NCI-H1417 treated with DMSO at 0.1 percent for 48 hours (cell line): ENCODE results near the gene CHD6.

Source experiments
- DNase-seq: peaks from one replicate; lab custom pipeline; 2025; lab: John Stamatoyannopoulos, UW

Gene CHD6

DNA sequence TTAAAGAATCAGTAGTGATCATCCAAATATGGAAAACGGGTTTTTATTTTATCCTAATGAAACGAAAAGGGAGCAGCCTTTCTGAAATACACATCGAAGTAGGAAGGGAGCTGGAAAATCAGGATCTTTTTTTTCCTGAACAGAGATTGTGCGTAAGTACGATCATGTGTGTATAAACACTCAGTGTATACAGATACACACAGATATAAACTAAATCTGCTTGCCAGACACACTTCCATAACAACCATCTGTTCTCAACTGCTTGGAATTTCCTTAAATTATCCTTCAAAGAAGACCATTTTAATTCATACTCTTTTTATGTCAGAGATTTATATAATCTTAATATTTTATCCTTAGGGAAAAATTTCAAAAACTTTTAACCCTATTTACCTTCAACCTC is 110.7 kb downstream of the CHD6 start:
- no peak for DNase-seq

DNA sequence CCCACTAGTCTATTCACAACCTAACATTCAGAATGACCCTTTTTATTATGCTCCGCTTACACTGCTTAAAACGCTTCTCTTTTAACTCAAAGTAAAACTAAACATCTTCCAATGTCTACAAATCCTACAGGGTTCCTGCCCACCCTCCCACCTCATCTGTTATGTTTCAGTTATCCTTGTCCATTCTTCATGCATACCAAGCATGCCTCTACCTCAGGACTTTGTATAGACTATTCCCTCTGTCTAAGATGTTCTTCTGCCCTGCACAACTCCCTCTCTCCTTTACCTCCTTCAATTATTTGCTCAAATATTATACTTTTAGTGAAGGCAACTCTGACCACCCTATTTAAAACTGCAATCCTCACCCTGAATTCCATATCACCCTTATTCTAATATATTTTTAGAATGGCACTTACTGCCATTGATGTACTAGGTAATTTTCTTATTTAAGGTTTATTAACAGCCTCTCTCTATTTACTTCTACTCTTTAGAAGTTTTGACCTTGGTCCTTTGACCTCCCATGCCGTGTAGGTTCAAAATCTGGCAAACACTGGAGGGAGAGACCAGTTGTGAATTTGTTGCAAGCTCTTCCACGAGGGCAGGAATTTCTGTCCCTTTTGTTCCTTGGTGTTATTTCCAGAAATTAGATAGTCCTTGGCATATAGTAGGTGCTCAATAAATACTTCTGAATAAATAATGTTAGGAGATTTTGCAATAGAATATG is 111.8 kb downstream of the CHD6 start:
- no peak for DNase-seq

DNA sequence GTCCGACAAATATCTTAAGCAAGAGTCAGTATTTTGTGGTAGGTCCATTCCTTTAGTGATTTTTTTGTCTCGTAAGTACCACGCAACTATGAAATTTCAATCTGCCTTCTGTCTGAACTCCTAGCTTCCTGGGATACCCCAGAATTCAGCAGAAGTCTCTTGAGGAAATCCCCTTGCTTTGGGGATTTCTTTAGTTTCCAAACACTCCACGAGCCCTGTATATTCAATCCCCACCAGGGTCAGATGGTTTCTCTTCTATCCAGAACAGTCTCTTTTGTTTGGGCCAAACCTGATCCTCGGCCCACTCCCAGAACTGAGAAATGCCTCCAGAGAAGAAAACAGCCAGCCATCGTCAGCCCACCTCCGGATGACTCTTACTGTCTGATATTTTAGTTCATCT is 113.0 kb downstream of the CHD6 start:
- DNase-seq: no peak

DNA sequence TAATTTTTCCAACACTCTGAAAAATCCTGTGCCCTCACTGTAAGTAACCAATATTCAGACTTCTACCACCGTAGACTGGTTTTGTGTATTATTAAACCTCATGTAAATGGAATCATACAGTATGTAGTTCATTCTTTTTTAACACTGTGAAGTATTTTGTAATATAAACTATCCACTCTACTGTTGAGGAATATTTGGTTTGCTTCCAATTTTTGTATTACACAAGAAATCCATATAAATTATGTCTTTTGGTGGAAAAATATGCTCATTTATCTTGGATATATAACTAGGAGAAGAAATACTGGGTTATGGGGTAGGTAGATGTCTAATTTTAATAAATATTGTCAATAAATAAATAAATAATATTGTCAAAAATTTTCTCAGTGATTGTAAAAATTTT is 116.8 kb downstream of the CHD6 start:
- no peak for DNase-seq

DNA sequence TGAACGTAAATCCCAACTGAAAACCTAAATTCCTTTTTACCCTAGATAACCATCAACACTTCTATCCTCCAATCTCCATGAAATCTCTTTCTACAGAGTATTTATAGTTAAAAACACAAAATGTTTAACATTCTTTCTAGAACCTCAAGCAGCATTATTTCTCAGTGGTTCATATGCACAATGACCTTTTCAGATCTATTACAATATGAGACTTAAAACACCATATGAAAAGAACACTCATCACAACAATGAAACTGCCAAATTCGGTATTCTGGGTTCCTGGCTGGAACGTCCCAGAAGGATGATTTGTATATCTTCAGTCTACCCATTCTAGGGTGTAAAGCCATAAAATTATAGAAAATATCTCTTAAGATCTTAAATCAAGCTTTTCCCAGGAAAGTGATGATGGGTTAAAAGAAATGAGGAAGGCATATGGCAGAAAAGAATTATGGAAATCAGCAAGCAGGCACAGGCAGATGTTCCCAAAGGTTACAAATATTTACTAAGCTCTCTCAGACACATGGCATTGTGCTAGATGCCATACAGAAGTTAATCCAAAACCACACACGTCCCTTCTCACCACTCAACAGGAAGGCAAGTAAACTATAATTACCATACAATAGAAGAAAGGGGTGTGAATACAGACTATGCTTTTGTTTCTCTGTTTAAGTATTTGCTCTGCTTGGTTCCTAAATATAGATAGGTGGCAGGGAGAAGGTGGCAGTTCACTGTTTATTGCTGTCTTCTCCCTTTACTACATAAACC is 118.0 kb downstream of the CHD6 start:
- no peak for DNase-seq

DNA sequence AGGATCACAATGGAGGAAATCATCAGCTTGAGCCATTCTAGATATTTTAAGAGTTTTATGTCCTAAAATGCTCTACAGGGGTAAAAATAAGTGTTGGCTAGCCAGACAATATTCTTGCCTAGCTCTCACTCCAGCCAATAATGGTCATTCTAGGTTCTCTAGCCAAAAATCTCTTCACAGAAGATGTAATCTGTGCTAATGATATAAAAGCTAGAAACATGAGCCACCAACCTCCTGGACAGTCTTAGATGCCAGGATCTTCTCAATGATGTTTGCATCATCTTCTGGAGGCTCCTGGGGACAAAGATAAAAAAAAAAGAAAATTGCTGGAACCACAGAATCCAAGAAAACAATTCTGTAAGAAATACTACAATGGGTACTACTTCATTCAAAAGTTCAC is 119.1 kb downstream of the CHD6 start:
- DNase-seq: no peak

DNA sequence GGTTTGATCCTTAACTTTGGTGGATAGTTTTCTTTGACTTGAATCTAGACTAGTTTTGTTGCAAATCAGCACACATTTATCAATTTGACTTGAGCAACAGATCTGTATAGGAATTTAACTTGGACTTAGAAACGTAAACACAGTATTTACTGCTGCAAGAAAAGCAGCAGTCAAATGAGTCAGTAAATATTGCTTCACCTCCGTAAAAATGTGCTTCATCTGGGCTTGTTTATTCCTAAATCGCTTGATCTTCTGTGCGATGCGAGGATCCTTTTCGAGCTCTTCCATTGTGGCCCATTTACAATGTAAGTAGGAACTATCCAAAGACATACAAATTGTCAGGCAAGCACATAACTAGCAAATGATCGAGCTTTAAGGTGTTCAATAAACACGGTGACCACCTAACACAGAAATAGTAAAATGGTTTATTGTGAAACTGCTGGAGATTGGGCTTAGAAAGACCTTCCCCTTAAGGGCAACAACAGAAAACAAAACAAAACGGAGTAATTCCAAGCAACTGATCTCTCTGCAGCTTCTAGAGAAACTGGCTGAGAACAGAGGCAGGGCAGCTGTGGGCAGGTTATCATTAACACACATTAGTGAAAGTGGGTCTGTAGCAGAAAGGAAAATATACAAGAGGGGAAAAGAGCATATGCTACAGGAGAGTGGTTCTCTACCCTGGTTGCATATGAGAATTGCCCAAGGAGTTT is 120.8 kb downstream of the CHD6 start:
- no peak for DNase-seq

DNA sequence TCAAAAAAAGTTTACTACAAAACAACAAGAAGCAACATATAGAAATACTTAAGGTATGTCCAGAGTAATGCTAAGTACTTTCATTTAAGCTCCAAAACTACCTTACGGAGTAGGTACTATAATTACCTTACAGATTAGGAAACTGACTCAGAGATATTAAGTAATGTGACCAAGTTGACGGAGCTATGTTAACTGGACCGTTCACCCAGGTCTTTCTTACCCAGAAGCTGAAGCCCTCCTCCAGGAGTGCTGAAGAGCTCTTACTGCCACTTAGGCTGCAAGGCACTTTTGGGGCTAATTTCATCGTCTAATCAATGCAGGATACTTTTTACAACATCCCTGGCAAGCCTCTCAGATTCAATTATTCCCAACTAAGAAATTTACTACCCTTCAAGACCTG is 123.7 kb downstream of the CHD6 start:
- DNase-seq: no peak

DNA sequence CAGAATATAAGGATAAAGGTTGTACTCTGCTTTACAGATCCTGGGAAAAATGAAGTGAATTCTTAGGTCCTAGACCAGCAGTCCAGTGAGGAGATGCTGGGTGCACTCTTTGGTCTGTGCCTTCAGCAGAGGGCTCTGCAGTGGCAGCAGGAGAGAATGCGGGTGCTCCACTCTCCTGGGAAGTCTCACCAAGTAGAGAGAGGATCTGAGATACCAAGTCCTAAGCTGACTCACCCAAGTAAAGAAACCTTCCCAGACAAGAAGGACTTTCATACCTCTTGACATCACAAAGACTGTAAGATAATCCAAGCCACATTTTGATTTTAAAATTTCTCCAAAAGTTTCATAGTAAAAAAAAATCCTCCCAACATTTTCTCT is 134.6 kb downstream of the CHD6 start:
- no peak for DNase-seq

DNA sequence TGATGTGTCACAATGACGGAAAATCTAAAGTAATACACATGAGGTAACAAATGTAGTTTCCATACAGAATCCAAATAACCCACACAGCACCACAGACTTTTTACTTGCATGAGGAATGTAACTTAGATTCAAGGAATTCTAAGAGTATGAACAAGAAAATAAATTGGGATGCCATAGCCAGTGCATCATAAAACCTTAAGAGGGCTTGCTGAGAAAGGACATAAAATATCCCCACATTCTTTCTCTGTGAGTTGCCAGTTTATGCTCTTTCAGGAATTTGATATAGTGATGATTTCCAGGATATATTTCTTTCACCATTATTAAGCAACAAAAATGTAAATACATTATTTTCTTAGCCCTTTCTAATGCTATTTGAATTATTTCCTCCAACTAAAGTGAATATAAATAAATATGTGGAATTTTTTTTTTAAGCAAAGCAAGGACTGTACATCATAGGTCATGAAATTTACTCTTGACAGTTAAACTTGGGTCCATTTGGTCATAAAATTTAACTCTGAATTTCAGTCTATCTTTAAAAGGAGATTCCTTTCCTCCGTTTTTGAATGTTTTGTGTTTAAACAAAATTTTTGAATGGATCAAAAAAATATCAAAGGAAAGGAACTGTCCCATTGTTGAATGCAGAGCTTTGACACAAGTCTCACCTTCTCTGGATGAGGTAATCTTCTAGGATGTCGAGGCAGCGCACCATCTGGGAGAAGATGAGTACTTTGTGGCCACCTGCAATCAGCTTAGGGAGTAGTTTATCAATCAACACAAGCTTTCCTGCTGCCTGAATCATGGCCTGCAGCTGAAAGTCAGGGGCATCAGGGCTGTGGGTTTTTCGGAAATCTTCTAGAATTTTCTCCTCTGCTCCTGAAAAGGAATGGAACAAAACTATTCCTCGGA is 135.3 kb downstream of the CHD6 start:
- no peak for DNase-seq

DNA sequence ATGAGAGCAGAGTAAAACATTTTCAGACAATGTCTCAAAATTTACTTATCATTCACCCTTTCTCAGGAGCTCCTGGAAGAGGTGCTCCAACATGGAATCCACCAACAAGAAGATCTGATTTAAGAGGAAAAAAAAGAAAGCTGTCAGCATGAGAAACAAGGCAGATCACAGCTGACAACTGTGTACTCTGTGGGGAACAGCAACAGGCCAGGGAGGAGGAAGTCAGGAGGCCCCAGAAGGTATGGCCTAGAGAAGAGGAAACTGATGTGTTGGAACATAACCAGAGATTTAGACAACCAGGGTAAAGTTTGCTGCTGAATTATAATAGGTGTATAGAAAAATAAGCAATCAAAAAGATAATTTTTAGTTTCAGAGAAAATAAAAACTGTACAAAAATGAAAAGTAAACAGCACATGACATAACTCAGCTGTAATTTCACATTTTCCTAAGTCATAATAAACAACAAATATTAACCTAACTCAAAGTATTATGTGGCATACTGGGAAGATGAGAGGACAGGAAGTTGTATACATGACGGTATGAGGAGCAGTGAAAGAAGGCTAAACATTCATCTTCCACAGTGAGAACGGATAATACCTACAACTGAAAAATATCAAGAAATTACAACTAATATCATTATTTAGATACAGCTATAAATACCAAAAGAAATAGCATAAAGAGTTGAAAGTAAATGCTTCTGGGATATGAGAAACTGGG is 138.0 kb downstream of the CHD6 start:
- DNase-seq: no peak

DNA sequence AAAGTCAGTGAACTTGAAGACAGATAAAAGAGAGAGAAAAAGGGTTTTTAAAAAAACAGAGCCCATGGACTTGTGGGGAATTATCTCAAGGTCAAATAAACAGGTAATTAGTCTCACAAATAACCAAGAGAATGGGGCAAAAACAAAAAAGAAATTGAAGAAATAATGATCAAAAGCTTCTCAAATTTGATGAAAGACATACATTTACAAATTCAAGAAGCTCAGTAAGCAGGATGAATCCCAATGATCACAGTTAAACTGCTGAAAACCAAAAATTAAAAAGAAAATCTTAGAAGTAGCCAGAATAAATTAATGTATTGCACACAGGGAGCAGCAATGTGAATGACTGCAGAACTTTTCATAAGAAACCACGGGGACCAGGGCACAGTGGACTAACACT is 139.1 kb downstream of the CHD6 start:
- no peak for DNase-seq

DNA sequence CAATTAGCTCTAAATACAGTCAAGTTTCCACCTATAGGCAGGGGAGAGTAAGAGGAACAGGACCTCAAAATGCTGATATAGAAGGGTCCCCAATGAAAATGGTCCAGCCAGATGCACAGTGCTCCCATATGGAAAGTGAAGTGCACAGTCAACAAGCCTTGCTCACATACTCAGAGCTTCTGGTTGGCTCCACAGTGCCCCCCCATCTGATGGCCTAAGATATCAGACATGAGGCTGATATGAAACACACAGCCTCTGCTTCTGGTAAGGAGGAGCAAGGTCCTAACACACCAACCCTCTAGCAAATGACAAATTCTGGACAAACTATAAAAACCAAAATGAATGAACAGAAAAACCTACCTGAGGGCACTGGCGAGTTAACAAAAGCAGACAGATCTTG is 140.2 kb downstream of the CHD6 start:
- DNase-seq: no peak

DNA sequence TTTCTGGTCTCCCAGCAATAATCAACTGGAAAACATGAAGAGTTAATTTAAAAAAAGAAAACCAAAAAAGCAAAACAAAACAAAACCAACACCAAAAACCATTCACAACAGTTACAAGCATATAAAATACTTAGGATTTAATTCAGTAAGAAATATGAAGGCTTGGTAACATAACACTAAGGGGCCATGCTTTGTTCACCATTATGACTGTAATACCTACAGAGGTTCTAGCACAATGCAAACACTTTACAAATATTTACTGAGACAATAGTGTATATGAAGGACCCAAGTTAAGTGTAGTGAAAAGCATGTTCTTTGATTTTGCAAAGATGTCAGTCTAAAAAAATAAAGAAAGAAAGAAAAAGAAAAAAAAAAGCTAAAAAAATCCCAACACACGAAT is 141.7 kb downstream of the CHD6 start:
- DNase-seq: no peak

DNA sequence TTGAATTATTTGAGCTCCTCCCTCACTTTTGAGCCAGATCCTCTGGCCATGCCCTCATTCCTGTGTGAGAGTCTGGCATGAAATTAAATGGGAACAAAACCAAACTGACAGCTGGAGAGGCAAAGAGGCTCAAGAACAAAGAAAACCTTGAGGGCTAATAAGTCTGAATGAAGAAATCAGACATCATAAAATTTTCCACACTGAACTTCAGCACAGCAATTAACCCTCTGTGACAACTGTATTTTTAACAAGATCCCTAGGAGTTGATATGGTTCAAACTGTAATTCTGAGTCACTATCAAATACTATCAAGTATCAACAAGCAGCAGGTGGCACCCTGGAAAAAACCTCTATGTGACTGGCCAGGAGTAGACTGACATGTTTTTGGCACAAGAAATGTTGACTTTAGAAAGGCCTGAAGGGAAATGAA is 142.2 kb downstream of the CHD6 start:
- DNase-seq: peak; percentile 53

DNA sequence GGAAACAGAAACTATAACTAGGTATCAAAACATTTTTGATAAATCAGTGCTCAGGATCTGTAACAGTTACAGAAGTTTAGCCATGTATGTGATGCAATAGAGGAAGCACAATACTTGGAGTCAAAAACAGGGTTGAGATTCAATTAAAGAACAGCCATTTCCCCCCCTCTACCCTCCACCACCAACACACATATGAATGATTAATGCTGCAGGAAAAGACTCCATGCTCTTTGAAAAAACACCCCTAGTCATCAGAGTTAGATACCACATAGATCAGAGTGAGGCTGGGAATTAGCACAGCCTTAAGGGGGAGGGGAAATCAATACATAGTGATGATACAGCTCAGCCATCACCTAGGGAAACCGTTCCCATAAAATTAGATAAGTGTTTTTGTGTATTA is 142.7 kb downstream of the CHD6 start:
- no peak for DNase-seq

DNA sequence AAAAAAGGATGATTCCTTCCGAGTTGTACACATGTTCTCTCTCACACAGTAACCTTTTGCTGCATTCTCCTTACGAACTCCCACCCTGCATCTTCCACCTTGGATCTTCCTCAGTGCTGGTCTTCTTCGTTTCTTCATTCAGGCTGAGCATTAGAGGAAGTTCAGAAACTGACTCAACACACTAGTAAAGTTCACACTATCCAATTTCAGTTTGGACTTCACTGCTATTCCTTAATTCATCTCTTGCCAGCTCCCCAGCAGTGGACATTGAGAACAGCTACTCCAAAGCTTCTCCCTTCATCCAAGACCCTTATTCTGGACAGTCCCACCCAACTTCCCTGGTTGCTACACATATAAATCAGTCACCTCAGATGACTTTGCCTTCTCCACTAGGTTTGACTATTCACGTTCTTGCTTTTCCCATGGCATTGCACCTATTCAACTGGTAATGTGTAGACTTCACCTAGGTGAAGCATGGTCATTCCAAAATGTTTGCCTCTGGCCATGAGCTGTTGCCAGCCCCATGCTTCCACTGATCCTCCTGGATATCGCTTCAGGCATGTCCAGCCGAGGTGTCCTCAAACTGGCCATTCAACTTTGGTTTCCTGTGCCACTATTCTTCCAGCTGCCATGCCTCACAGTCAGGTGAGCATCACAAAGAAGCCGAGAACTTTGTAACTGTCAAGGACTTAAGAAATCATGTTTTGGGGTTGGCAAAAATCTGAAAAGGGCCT is 147.6 kb downstream of the CHD6 start:
- DNase-seq: no peak

DNA sequence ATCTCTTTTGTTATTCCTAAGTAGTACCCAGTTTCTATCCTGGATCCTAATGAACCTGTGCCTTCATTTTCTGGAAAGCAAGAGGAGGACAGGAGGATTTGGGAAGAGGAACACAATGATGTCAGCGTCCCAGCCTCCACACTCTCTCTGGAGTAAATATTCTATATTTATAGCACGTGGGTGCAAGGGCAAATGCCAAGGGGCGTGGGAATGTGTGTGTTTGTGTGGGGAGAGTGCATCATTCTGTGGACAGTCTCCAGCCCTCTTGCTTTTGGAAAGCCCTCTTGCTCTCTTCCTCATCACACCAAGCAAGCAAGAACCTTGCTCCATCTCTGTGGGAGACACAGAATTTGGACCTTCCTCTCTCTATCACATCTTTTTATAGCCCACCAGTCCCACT is 148.3 kb downstream of the CHD6 start:
- no peak for DNase-seq

DNA sequence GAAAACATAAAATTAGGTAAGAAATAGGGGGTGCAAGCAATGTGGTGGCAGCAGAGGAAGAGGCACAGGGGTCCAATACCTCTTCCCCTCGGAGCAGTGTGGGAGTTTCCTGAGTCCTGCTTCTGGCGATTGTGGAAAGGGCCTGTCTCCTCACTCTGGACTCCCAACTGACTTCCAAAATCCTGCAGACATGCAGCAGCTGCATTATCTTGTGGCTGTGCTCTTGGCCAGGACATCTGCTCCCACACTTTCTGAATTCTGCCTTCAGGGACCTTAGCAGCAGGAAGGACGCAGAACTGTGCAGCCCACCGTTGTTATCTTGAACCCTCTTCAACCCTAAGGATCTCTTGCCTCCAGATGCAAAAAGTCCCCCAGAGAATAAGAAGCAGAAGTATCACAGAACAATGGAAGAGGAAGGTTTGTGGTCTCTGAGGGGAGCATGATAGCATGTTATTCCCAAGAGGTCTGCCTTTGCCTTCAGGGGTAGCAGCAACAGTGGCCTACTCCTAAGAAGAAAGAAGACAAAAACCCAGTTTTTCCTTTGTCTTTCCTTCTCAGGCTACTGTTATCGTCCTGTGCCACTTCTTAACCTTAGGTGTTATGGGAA is 149.1 kb downstream of the CHD6 start:
- no peak for DNase-seq

DNA sequence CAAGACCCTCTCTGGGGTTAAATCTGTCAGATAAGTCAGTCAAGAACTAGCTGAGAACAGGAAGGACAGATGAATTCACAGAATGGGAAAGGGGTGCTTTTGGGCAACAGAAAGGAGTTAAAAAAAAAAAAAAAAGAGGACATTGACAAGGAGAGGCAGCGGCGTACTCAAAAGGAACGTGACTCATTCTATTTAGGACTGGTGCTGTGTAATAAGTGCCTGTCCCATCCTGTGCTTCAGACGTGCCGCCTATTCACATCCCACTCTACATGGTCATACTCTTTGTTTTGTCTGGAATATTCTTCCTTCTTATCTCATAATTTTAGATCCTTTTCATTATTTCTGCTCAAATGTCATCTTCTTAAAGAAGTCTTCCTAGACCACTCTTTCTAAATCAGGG is 150.5 kb downstream of the CHD6 start:
- DNase-seq: no peak
